Skeletal muscle cell (primary cell): ENCODE results near the gene PCDHGB5.

Source experiments
- DNase-seq: peaks from one replicate; pipeline ENCODE4 v3.0.0-alpha.2; 2010; ENCODE audit warnings: low read depth
- H3K4me3 ChIP-seq: 2 replicates; pipeline ENCODE4 v1.5.1; 2011; ENCODE audit warnings: low read depth, mild to moderate bottlenecking, control low read depth, low read length, moderate library complexity

Gene PCDHGB5

GRCh38 chr5:141397756-141398551, at the start of gene PCDHGB5:
Gene PCDHGB5 (plus strand): TSS chr5:141397947. CDS start chr5:141398128, 181 bp downstream.
- H3K4me3 ChIP-seq, result peak within 1 kb of the TSS; percentile 41
- peak; percentile 13 for DNase-seq

GRCh38 chr5:141349917-141350619, 47.7 kb upstream of the PCDHGB5 start, which contains the start of gene PCDHGB1:
Gene PCDHGB1 (plus strand): TSS chr5:141350099. CDS start chr5:141350261, 162 bp downstream.
- H3K4me3 ChIP-seq, result peak within 1 kb of the TSS; percentile 32
- no peak for DNase-seq

- H3K4me3 ChIP-seq, result no peak overlapping the region
- no peak for DNase-seq
Measured at GRCh38 chr5:141351591-141351990, 46.2 kb upstream of the PCDHGB5 start.

GRCh38 chr5:141354900-141355469, 42.8 kb upstream of the PCDHGB5 start, which contains the start of gene PCDHGA4:
Gene PCDHGA4 (plus strand): TSS chr5:141355021. CDS start chr5:141355108, 87 bp downstream.
- DNase-seq, result no peak
- peak within 1 kb of the TSS; percentile 49 for H3K4me3 ChIP-seq

GRCh38 chr5:141355641-141356040, 42.1 kb upstream of the PCDHGB5 start:
- peak overlapping the region; percentile 49 for H3K4me3 ChIP-seq

GRCh38 chr5:141356133-141356532, 41.6 kb upstream of the PCDHGB5 start:
- H3K4me3 ChIP-seq, result no peak overlapping the region
- DNase-seq, result no peak

More at GRCh38 chr5:141355641-141356040, 42.1 kb upstream of the PCDHGB5 start:
- no peak for DNase-seq

GRCh38 chr5:141356950-141357349, 40.8 kb upstream of the PCDHGB5 start:
- no peak for DNase-seq
- H3K4me3 ChIP-seq, result no peak overlapping the region

GRCh38 chr5:141359790-141360426, 37.8 kb upstream of the PCDHGB5 start, which contains the start of gene PCDHGB2:
Gene PCDHGB2 (plus strand): TSS chr5:141359994. CDS start chr5:141360136, 142 bp downstream.
- H3K4me3 ChIP-seq, result peak within 1 kb of the TSS; percentile 43
- DNase-seq, result no peak

GRCh38 chr5:141360685-141361084, 37.1 kb upstream of the PCDHGB5 start:
- no peak for DNase-seq
- H3K4me3 ChIP-seq, result no peak overlapping the region

- H3K4me3 ChIP-seq, result no peak overlapping the region
- no peak for DNase-seq
Measured at GRCh38 chr5:141362719-141363118, 35.0 kb upstream of the PCDHGB5 start.

GRCh38 chr5:141363952-141364660, 33.6 kb upstream of the PCDHGB5 start, which contains the start of gene PCDHGA5:
Gene PCDHGA5 (plus strand): TSS chr5:141364162. CDS start chr5:141364331, 169 bp downstream.
- no peak for DNase-seq
- peak within 1 kb of the TSS; percentile 27 for H3K4me3 ChIP-seq

- no peak for DNase-seq
Measured at GRCh38 chr5:141366016-141366896, 31.5 kb upstream of the PCDHGB5 start.

GRCh38 chr5:141369994-141370848, 27.5 kb upstream of the PCDHGB5 start, which contains the start of gene PCDHGB3:
Gene PCDHGB3 (plus strand): TSS chr5:141370242. CDS start chr5:141370395, 153 bp downstream.
- H3K4me3 ChIP-seq, result peak within 1 kb of the TSS; percentile 37
- peak; percentile 30 for DNase-seq

More at GRCh38 chr5:141366016-141366896, 31.5 kb upstream of the PCDHGB5 start:
- no peak overlapping the region for H3K4me3 ChIP-seq

- no peak for DNase-seq
- no peak overlapping the region for H3K4me3 ChIP-seq
Measured at GRCh38 chr5:141371572-141372475, 25.9 kb upstream of the PCDHGB5 start.

- H3K4me3 ChIP-seq, result peak within 1 kb of the TSS; percentile 49
Measured at GRCh38 chr5:141373673-141374317, 24.0 kb upstream of the PCDHGB5 start, which contains the start of gene PCDHGA6. Gene PCDHGA6 (plus strand): TSS chr5:141373891. CDS start chr5:141374084, 193 bp downstream.

More at GRCh38 chr5:141373673-141374317, 24.0 kb upstream of the PCDHGB5 start, which contains the start of gene PCDHGA6:
- no peak for DNase-seq
